NCI-H2029 (cell line): ENCODE results near the gene CARMIL3.

Source experiments
- DNase-seq: peaks from one replicate; lab custom pipeline; 2025; lab: John Stamatoyannopoulos, UW

CARMIL3 gene

DNA sequence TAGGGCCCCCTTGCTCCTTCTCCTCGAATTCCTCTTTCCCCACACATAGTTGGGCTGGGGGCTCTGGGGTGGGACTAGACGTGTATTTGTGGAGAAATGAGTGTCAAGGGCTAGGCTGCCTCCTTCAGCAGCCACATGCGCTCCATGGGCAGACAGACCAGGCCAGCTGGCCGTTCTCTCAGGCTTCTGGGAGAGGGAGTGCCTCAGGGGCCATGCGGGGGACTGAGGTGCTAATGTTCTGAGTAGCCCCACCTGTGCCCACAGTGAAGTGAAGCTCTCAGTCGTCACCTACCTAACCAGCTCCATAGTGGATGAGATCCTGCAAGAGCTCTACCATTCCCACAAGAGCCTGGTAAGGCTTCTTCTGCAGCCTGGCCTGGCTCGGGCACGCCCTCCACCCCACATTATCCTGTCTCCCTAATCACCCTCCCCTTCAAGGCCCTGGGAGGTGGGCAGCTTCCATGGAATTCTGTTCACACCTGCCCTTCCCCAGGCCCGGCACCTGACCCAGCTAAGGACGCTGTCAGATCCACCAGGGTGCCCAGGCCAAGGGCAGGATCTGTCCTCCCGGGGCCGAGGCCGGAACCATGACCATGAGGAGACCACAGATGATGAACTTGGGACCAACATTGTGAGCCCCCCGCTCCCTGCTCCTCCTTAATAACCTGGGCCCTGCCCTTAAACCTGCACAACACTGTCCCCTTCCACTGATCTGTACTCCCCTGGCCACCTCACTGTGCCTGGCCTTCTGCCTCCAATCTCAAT is 10.6 kb downstream of the CARMIL3 start:
- DNase-seq, result no peak

DNA sequence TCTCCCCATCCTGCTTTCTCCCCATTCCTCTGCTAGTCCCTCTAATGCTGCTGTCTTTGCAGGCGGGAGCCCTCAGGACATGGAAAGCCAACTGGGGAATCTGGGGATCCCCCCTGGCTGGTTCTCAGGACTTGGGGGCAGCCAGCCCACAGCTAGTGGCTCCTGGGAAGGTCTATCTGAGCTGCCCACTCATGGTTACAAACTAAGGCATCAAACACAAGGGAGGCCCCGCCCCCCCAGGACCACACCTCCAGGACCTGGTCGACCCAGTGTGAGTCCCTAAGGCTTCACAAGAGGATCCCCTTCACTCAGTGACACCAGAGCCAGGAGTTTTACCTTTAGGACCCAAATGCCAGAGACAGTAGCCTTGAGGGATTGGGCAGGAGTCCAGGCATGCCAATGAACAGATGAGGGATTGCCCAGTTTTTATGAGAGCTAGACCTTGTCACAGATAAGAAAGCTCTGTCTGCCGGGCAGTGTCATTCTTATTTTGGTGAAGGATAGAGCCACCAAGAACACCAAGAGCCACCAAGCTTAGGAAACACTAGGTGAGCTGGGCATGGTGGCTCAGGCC is 11.5 kb downstream of the CARMIL3 start:
- no peak for DNase-seq

DNA sequence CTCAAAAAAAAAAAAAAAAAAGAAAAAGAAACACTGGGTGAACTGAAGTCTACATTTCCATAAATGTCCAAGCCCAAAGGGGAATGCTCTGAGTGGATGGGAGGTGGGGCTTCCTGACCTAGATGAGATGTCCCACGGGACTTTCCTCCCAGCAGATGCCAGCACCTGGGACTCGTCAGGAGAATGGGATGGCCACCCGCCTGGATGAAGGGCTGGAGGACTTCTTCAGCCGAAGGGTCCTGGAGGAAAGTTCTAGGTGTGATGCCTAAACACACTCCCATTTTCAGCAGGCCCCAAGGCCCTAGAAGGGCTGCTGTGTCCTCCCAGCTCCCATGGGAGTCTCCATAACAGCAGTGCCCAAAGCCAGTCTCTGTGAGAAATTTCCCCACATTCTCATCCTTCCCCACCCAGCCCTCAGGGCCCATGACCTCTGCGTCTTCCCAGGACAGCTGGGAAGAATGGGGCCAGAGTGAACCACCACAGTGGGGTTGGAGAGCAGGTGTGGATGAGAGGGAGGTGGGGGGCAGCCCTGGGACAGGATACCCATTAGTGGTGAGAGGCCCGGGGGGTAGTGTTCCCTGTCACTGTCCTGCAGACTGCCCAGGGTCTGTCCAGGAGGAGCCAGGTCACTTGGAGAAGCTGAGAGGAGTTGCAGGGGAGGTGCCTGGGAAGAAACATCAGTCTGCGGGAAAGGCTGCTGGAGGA is 12.4 kb downstream of the CARMIL3 start:
- no peak for DNase-seq

DNA sequence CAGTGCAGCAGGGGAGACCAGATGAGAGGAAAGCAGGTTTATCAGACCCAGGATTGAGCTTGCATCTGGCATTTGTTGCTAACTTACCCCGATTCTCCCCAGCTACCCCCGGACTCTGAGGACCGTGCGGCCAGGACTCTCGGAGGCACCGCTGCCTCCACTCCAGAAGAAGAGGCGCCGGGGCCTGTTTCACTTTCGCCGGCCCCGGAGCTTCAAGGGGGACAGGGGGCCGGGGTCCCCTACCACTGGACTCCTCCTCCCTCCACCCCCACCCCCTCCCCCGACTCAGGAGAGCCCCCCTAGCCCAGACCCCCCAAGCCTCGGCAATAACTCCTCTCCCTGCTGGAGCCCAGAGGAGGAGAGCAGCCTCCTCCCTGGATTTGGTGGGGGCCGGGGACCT is 13.0 kb downstream of the CARMIL3 start:
- no peak for DNase-seq

DNA sequence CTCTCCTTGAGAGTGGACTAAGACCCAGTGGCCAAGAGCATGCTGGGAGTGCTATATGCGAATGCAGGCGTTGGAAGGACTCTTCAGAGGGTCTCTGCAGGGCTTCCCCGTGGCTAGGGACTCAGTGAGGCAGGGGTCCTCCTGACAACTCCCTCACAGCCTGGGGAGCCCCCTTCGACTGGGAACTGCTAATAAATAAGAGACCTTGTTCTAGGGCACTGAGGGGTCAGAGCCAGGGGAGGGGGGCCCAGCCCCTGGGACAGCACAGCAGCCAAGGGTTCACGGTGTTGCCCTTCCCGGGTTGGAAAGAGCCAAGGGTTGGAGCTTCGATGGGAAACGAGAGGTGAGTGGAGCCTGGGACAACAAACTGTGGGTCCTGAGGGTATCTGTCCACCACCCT is 13.6 kb downstream of the CARMIL3 start:
- DNase-seq, result no peak

DNA sequence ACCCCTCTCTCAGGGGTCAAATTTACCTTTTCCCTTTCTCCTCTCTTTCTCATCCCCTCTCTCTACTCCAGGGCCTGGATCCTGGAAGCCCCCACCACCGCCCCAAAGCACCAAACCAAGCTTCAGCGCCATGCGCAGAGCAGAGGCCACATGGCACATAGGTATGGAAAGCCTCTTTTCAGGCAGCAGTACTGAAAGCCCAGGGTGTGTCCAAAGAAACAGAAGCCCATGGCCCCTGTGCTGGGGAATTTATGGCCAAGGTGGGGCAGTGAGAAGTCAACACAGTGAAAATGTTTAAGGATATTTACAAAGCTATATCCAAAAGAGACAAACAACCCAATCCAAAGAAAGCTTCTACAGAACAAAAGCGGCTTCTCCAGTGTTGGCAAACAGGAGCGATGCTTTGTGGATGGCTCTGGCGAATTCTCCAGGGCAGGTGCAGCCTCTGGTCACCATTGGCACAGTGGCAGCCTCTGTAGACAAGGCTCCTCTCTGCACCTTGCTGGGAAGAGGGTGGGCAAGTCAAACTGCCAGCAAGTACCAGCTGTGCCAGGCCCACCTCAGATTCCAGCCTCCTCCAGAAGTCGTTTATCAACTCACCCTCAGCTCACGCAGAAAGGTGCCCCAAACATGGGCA is 14.8 kb downstream of the CARMIL3 start:
- no peak for DNase-seq

DNA sequence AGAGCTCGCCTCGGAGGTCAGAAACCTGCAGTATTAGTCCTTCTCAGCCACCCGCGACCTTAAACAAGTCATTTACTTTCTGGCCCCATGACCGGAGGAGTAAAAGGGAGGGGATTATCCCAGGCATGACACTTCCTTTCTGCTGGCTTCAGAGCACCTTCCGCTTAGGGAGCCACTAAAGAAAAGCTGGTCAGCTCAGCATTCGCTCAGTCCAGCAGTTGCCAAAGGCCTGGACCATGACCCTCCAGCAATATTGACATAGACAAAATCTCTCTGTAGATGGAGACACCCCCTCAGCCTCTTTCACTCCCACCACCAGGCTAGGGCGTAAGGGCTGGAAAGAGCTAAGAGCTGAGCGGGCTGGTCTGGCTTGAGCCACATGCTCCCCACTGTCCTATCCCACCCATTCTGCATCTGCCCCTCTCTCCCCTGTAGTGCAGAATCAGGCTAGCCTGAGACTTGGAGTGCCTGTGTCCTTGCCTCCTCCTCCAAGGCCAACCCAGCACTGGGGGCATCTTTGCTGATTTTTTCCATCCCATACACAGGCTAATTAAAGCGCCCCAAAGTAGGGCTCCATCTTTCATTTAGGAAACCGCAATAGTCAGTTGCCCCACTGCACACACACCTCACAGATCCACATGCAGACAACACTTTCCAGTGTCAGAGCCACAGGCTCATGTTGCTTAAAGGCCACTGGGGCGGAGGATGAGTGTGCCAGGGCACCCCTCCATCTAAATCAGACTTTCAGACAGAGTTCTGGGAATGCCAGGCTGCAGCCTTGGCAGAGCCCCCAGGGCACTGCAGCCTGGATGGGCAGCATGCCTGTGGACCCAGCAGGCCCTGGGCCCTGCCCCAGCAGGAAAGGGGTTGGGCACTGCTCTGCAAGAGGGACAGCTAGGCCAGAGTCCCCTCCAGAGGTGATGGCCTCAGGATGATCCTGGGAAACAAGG is 15.6 kb downstream of the CARMIL3 start:
- no peak for DNase-seq

DNA sequence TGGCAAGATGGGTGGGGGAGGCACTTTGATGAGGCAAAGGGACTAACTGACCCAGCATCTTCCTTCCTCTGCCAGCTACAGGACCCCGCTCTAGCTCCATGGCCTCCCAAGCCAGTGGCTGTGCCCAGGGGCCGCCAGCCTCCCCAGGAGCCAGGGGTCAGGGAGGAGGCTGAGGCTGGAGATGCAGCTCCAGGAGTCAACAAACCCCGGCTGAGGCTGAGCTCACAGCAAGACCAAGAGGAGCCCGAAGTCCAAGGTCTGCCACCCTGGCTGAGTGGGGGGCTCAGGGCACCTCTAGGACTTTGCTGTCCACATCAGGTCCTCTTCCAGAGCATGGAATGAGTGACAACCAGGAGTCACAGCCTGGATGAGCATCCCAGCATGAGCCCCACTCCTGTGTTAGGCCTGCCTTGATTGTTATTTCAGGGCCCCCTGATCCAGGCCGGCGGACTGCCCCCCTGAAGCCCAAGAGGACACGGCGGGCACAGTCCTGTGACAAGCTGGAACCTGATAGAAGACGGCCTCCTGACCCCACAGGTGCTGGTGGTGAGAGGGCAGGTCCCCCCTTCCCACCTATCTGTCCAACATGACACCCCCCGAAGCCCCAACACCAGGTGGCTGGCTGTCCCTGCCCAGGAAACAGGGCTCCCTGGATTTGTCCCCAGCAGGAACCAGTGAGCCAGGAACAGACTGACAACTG is 17.1 kb downstream of the CARMIL3 start:
- DNase-seq, result no peak

DNA sequence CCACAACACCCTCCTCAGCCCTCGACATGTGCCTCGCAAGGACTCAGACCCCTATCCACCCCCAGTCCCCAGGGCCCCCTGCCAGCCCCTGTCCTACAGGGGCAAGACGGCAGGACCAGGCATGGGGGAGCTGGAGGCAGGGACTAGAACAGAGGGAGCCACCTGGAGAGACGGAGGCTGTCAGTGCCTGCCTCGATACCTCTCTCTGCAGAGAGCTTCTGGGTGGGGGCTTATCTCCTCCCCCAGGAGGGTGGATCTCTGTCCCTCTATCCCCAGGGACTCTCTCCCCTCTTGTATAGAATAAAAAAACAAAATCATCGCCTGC is 17.6 kb downstream of the CARMIL3 start:
- DNase-seq, result no peak

DNA sequence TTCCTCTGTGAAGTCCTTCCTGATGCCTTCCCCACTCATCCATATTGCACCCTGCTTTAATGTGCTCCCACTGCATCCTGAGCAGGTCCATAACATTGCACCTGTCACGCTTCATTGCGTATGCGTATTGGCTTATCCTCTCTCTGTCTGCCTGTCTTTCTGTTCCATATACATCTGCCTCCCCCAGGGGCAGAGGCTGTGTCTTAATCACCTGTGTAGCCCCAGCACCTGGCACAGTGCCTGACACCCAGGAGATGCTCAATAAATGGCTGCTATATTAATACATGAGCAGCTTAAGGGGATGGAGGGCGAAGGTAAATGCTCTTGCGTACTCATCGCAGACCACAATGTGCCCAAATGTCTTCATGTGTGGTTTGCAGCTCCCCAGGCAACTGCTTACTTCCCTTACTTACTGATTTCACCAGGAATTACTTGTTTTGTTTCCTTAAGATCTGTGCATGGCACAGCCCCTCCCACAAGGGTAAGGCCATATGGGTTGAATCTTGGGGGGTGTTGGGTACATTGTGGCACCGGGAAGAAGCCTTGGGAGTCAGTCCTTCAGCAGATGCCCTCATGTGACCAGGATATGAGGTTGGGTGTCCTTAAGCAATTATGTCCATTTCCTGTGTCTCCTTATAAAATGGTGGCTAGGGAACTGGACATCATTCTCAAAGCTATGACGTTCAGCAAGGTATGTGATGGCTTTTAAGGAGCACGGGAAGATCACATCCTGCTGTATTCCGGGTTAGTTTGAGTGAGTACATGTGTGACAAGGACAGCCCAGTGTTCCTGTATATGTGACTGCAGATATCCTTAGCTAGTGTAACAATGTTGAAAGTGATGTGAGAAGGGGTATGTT is 18.7 kb downstream of the CARMIL3 start:
- no peak for DNase-seq

DNA sequence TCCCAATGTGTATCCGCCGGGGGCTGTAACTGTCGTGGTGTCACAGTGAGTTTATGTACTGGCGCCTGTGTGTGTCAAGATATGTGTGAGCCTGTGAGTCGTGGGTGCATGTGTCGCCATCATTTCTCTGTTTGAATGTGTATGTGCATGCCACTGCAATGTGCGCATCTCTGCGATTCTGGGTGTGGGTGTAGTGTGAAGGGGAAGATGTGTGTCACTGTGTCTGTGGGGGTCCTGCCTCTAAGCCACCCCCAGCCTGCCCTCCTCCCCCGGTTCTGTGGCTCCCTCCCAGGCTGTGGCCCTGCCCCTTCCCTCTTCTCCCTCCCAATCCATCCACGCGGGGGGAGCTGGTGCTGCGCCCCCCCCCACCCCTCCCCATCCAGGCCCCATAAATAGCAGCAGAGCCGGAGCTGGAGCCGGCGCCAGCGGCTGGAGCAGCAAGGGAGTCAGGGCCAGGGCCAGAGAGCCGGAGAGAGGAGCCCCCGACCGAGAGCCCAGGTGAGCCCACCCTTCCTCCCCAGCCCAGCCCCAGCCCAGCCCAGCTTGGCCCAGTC is 19.4 kb downstream of the CARMIL3 start, which contains the start of gene CPNE6:
Gene CPNE6 (plus strand): TSS at position 419 of the 554 bp plus-strand sequence. CDS start 1,375 bp downstream, outside the sequence.
- DNase-seq, result no peak

DNA sequence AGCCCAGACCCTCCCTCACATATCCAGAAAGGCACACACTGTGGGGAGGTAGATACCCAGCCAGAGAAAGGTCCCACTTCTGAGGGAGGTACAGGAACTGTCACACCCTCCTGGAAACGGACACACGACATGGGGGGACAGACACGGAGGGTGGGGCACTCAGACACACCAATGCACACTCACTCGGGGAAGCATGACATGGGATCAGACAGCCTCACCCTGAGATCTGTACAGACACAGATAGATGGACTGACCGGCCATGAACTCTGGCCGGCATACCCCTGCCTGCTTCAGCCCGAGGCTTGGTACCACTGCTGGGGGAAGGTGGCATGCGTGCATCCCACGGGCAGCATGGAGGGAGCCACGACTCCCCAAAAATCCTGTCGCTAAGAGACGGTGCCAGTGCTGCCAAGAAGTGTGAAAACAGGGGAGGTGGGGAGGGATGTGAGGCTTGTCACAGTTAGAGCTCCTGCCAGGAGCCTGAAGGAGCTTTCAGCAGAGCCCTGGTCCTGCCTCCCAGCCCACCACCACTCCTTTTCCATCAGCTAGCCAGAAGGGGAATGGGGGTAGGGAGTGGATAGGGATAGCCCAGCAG is 20.1 kb downstream of the CARMIL3 start:
- no peak for DNase-seq

DNA sequence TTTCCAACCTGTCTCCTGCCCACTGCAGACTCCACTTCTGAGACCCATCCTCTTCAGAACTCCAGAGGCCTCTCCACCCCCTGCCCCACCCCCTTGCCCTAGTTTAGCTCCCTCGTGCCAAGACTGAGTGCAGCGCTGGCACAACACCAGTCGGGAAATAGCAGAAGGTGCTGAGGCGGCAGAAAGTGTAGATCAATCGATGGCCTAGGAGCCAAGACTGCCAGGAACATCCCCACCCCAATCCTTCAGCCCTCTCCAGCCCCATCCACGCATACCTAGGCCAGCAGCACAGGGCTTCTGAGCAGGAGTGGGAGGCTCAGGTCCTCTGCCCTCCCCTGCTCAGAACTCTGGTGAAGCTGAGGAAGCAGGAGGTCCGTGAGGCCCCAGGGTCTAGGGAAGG is 20.6 kb downstream of the CARMIL3 start:
- no peak for DNase-seq

DNA sequence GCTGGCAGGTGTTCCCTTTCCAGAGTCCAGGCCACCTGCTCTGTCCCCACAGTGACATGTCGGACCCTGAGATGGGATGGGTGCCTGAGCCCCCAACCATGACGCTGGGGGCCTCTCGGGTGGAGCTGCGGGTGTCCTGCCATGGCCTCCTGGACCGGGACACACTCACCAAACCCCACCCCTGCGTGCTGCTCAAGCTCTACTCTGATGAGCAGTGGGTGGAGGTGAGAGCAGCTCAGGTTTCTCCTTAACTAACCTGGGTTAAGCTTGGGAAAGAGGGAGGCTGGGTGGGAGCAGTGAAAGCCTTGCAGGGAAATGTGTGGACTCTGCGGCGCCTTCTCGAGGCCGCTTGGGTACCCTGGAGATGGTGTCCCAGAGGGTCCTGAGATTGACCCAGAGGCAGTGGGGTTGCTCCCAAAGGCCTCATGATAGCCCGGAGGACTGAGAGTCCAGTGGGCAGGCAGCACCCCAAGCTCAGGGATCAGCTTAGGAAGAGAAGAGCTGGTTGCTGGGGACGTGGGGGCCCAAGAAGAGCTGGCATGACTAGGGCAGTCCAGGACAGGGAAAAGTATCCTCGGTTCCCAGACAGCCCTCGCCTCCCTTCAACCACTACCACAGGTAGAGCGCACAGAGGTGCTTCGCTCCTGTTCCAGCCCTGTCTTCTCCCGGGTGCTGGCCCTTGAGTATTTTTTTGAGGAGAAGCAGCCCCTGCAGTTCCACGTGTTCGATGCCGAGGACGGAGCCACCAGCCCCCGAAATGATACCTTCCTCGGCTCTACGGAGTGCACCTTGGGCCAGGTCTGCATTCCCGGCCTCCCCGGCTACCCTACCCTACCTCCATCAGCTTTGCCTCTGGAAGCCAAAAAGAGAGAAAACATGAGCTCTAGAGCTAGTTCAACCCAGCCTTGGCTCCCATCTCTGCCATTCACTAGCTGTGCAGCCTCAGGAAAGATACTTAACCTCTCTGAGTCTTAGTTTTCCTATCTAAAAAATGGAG is 21.4 kb downstream of the CARMIL3 start:
- no peak for DNase-seq

DNA sequence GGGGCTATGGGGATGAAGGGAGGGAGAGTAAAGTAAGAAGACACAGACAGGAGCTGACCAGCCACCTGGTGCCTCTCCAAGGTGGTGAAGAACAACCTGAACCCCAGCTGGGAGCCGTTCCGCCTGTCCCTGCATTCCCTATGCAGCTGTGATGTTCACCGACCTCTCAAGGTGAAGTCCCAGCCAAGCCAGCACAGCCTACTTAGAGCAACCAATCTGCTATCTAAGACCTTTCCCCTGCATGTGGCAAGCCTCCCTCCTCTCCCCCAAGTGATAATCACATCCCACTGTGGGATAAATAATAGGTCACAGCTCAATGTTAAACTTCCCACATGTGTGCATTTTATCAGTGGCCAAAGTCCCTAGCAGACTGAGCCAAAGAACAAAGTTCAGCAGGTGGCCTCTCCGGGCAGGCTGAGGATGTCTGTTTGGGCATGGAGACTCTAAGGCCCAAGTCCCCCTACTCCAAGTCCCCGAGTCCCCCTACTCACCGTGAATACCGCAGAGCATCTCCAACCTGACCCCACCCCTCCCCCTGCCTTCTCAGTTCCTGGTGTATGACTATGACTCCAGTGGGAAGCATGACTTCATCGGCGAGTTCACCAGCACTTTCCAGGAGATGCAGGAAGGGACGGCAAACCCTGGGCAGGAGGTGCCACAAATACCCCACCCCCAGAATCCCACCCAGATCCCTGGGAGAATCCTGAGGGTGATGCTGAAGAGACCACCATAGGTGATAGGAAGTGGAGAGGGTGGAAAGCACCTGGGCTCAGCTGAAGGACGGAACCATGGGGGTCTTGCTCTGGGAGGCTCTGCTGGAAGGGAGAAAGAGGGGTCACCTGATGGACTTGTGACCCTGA is 23.0 kb downstream of the CARMIL3 start:
- DNase-seq, result no peak

DNA sequence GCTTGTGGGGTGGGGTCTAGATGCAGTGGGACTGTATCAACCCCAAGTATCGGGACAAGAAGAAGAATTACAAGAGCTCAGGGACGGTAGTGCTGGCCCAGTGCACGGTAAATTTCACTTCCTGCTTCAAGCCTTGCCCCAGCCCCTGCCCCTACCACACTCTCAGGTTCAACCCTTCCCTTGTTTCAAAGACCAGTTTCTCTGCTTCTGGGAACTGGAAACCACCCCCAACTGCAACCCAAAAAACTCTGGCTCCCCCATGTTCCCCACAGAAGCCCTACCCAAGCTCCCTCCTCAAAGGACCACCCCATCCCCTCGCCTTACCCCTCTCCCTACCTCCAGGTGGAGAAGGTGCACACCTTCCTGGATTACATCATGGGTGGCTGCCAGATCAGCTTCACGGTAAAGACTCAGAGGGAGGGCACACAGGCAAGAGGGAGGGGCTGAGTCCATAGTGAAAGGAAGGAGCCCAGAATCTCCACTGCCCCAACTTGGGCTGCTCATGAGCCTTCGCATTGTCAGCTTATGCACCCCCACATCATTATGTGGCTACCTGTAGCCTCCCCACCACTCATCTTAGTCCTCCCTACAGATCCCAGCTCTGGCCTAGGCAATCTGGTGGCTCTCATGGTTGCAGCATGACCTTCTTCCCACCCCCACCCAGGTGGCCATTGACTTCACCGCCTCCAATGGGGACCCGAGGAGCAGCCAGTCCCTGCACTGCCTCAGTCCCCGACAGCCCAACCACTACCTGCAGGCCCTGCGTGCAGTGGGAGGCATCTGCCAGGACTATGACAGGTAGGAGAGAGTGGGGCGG is 23.9 kb downstream of the CARMIL3 start:
- no peak for DNase-seq

DNA sequence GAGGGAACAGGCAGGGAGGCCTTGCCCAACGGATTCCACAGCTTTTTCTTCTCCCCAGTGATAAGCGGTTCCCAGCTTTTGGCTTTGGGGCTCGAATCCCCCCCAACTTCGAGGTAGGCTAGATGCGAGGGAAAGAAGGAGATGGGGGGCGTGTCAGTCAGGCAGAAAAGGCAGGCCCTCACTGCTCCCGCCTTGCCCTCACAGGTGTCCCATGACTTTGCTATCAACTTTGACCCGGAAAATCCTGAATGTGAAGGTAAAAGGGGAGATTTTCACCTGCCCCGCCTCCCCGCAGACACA is 24.4 kb downstream of the CARMIL3 start:
- DNase-seq, result no peak
